GM08714 (cell line): ENCODE data around the gene RPL39L.
"Not testable (repeated sequence)": the region's sequence is repeated elsewhere in the genome, so short reads cannot be mapped to it uniquely, and the experiment has no call there.

Source experiments
- H3K4me3 ChIP-seq: fragments of 200-500 bp; sonication (Bioruptor generic); 2 replicates; pipeline ENCODE4 v1.5.1; 2014; ENCODE audit warnings: mild to moderate bottlenecking, low read length, inconsistent platforms
- ZNF274 ChIP-seq: IDR thresholded peaks from 2 replicates; pipeline ENCODE4 v1.6.1; 2012; ENCODE audit warnings: mild to moderate bottlenecking, low read depth, low read length

Gene RPL39L

DNA sequence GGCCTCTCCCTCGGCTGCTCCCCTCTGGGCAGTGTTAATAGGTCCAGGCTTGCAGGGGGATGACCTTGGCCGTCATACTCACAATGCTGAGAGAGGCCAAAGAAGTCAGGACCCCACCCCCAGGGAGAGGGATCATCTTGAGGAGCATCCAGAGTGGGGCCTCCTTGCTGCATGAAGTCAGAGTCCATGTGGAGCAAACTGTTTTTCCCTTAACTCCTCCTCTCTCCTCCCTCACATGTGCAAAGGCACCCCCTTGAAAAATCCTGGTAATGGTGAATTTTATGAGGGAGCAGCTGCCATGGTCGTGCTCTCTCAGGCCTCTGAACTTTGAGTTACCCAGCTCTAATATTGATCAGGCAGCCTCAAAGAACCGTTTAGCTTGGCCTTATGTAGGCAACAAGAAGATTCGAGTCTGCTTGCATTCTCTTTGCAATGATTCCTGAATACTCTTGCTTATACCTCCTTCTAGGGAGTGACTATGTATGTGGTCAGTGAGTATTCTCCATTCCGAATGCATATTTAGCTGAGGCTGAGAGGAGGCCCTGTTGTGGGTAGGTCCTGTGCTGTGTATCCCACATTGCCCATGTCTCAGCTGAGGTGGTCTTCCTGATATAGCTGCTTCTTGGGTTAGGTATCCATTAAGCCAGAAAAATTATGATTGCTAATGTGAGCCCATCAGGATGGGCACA, 23.1 kb upstream of the RPL39L start:
- H3K4me3 ChIP-seq = no peak overlapping the region
- no peak for TF ChIP-seq ZNF274

DNA sequence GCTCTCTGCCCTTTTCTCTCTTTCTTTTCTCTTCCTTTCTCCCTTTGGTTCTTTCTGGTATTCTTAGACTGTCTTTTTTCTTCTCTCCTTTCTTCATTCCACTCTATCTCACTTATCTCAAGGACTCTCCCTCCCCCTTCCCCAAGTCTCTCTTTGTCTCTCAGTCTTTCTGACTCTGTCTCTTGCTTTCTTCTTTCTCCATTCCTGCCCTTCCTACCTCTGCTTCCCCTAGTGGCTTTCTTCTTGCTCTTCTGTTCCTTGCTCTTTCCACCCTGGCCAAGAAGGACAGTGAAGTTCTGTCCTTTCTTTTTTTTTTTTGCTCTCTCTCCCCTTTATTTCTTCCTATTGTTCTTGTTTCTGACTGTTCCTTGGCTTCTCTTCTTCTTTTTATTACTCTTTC, 22.3 kb upstream of the RPL39L start:
- H3K4me3 ChIP-seq = no peak overlapping the region
- TF ChIP-seq ZNF274 = no peak

- no peak for TF ChIP-seq ZNF274
- H3K4me3 ChIP-seq = no peak overlapping the region
Measured at GRCh38 chr3:187150599-187150998, 11.3 kb upstream of the RPL39L start.

DNA sequence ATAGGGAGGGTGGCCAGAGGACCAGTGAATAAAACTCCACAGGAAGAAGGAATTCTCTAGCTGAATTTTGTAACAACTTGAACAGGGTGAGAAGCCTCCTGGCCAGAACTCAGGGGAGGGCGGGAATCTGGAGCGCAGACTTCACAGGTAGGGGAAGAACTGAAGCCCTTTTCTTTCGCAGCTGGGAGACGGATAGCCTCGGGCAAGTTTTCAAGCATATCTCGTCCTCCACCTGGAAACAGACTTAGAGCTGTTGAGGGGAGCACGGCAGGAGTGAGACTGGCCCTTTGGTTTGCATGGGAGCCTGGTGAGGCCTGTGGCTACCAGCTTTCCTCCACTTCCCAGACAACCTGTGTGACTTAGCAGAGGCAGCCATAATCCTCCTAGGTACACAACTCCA, 10.9 kb upstream of the RPL39L start:
- no peak overlapping the region for H3K4me3 ChIP-seq
- no peak for TF ChIP-seq ZNF274

DNA sequence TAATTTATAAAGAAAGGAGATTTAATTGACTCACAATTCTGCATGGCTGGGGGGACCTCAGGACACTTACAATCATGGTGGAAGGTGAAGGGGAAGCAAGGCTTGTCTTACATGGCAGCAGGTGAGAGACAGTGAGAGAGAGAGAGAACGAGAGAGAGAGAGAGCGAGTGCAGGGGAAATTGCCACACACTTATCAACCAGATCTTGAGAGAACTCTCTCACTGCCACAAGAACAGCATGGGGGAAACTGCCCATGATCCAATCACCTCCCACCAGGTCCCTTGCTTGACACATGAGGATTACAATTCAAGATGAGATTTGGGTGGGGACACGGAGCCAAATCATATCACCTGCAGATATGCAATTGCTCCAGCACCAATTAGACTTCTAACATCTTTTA, 7.1 kb upstream of the RPL39L start:
- no peak overlapping the region for H3K4me3 ChIP-seq
- TF ChIP-seq ZNF274 = no peak

DNA sequence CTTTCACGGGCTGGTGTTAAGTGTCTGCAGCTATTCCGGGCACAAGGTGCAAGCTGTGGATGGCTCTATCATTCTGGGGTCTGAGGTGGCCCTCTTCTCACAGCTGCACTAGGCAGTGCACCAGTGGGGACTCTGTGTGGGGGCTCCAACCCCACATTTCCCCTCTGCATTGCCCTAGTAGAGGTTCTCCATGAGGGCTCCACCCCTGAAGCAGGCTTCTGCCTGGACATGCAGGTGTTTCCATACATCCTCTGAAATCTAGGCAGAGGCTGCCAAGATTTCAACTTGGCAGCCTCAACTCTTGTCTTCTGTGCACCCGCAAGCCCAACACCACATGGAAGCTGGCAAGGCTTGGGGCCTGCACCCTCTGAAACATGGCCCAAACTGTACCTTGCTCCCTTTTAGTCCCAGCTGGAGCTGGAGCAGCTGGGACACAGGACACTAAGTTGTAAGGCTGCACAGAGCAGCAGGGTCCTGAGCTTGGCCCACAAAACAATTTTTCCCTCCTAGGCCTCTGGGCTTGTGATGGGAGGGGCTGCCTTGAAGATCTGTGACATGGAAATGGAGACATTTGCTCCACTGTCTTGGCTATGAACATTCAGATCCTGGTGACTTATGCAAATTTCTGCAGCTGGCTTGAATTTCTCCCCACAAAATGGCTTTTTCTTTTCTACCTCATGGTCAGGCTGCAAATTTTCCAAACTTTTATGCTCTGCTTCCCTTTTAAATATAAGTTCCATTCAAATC, 6.0 kb upstream of the RPL39L start:
- no peak overlapping the region for H3K4me3 ChIP-seq
- TF ChIP-seq ZNF274 = no peak

DNA sequence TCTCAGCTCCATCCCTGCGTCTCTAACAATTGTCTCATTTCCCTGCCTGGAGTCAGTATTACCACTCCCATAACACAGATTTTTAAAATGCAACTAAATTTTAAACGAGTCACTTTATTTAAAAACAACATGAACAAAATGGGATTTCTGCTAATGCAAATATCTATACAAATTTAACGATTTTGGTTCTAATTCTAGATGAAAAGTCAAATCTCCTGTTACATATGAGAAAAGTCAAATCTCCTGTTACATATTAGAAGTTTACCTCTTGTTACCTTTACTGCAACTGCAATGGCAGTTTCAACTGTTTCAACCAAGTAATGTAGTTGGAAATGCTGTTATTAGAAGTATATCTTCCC, 578 bp upstream of the RPL39L start:
- TF ChIP-seq ZNF274 = no peak
- H3K4me3 ChIP-seq = peak overlapping the region; percentile 75; the same call in 1 of the 2 replicates

GRCh38 chr3:187136936-187137335, 2.4 kb downstream of the RPL39L start:
- H3K4me3 ChIP-seq = no peak overlapping the region

GRCh38 chr3:187136337-187136736, 3.0 kb downstream of the RPL39L start:
- no peak for TF ChIP-seq ZNF274
- H3K4me3 ChIP-seq = no peak overlapping the region

More at GRCh38 chr3:187136936-187137335, 2.4 kb downstream of the RPL39L start:
- no peak for TF ChIP-seq ZNF274

DNA sequence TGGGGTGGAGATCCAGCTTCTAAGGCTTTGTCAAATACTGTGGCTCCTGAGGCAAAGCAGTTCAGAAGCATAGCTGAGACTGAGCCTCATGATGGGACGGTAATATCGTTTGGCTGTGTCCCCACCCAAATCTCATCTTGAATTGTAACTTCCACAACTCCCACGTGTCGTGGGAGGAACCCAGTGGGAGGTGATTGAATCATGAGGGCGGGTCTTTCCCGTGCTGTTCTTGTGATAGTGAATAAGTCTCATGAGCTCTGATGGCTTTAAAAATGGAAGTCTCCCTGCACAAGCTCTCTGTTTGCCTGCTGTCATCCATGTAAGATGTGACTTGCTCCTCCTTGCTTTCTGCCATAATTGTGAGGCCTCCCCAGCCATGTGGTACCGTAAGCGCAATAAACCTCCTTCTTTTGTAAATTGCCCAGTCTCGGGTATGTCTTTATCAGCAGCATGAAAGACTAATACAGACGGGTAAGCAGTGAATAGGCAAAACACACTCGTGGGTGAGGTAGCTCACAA, 4.1 kb downstream of the RPL39L start:
- not testable (repeated sequence) for H3K4me3 ChIP-seq

DNA sequence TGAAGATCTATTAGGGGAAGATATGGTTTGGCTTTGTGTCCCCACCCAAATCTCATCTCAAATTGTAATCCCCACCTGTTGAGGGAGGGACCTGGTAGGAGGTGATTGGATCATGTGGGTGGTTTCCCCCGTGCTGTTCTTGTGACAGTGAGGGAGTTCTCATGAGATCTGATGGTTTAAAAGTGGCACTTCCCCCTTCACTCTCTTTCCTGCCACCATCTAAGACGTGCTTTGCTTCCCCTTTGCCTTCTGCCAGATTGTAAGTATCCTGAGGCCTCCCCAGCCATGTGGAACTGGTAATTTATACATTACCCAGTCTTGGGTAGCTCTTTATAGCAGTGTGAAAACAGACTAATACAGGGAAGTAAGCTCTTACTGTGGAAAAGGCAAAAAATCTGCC, 6.1 kb downstream of the RPL39L start:
- H3K4me3 ChIP-seq = not testable (repeated sequence)

DNA sequence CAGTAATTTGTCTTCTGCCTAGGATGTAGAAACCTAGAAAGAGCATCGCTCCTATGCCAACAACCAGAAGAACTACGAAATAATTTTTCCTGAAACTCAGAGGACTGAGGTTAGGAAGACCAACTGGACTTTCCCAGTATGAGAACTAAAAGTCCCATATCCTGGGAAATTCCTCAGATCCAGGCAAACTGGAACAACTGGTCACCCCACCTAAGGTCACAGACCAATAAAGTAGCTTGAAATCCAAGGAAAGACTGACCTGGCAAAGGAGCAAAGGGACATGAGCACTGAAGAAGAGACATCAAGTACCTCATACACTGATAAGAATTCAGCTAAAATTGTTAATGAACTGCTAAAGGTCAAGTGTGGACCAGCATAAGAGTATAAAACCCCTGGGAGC, 6.6 kb downstream of the RPL39L start:
- no peak for TF ChIP-seq ZNF274

DNA sequence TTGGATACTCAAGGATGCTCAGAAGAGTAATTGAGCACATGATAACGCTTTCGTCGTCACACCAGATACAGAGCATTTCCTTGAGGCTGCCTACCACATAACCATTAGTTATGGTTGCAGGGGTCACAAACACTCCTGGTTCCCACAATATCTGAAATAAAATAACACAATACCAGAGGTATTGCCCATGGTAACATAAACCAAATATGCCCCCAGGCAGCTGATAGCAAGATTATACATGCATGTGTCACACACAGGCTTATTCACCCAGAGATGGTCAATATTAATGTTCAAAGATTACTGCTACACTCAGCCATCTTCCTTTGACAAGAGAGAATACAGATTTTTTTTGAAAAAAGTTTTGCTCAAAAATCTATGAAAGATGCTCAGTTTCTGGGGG, 7.3 kb downstream of the RPL39L start:
- TF ChIP-seq ZNF274 = no peak
- H3K4me3 ChIP-seq = no peak overlapping the region

More for the DNA sequence above, 6.6 kb downstream of the RPL39L start:
- no peak overlapping the region for H3K4me3 ChIP-seq

DNA sequence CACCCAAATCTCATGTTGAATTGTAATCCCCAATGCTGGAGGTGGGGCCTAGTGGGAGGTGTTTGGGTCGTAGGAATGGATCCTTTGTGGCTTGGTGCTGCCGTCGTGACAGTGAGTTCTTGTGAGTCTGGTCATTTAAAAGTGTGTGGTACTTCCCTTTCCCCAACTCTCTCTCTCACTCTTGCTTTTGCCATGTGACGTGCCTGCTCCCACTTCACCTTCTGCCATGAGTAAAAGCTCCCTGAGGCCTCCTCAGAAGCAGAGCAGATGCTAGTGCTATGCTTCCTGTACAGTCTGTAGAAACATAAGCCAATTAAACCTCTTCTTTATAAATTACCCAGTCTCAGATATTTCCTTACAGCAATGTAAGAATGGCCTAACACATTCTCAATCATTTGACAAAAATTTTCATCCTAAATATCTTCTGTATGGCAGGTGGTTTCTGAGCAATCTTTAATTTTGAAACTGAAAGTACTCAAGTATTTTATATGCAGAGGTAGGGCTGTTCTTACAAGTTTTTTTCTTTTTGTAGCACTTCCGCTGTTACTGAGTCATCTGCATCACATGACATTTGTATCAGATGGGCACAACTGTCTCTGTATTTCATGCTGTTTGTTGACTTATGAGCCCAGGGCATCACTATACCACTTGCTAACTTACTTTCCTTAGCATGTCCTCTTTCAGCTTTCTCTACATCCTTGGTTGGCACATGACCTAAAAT, 8.8 kb downstream of the RPL39L start:
- TF ChIP-seq ZNF274 = no peak
- no peak overlapping the region for H3K4me3 ChIP-seq

DNA sequence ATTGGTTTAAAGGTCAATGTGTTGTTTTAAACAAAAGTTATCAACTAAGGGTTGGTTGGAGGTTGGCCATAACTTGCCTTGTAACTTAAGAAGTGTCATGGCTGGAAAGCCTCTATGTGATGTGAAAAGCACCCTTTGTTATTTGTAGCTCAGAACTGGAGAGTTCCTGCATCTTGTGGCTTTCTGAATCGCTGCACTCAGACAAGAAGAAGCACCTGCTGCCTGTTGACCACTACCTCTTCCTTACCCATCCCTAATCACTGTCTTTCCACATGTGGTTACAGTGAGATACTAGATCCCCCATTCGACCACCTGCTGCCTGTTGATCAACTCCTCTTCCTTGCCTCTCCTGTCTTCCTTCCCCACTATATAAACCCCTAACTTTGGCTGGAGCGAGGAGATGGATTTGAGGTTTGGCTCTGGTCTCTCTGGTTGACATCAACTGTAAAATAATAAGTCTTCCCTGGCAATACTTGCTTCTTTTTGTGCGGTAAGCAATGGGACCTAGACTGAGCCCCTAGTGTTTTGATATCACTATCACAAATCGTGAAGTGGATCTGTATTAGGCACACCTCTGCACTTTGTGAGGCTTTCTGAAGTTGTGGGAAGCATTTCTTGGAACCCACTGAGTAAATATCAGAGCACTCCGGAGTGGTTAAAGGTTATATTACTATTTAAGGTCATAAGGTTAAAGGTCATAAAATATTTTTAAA, 13.8 kb downstream of the RPL39L start:
- no peak for TF ChIP-seq ZNF274
- H3K4me3 ChIP-seq = no peak overlapping the region
